T-helper 22 cell (primary cell): ENCODE measurements around the gene MRPS26.
"Not testable (repeated sequence)": the region's sequence is repeated elsewhere in the genome, so short reads cannot be mapped to it uniquely, and the experiment has no call there.

ENCODE experiments used
- DNase-seq: peaks from one replicate; pipeline ENCODE4 v3.0.0-alpha.2; 2020; ENCODE audit warnings: low read depth

Gene MRPS26

GRCh38 chr20:3074812-3075211 is 29.0 kb downstream of the MRPS26 start:
- no peak for DNase-seq

- DNase-seq, result not testable (repeated sequence)
Measured at GRCh38 chr20:3075315-3075714, 29.5 kb downstream of the MRPS26 start.

GRCh38 chr20:3077618-3078134 is 31.8 kb downstream of the MRPS26 start:
- no peak for DNase-seq

DNA sequence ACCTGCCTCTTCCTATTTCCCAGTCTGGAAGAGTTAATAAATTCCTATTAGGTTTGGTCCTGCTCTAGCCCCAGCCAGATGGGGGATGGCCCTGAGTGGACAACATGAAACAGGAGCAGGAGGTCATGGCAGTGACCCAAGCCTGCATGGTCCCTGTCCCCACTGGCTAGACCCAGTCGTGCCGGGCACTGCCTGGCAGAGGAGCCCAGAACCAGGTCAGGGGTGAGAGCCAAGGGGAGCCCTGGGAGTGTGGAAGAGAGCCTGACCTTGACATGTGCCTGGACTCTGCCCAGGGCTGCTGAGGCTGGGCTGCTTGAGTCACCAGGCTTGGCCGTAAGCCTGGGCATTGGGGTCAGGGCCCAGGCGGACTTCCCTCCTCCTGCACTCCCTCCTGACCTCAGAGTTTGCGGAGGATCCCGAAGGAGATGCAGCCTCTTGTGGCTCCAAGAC is 35.1 kb downstream of the MRPS26 start:
- no peak for DNase-seq

DNA sequence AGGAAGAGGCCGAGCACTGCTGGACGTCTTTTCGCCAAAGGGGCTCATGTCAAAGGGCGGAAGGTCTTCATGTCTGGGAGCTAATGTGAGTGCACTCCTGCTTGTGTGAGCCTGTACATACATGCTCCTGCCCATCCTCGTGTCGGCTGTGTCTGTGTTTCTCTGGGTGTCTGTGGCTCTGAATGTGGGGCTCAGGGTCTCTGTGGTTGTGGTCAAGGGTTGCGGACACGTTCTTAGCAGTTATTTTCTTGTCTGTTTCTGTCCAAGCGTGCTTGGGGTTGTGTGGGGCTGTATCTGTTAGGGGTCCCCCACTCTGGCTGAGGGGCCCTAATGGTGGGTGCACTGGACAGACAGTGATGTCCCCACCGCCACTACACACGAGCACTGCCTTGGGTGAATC is 35.8 kb downstream of the MRPS26 start:
- DNase-seq, result no peak

DNA sequence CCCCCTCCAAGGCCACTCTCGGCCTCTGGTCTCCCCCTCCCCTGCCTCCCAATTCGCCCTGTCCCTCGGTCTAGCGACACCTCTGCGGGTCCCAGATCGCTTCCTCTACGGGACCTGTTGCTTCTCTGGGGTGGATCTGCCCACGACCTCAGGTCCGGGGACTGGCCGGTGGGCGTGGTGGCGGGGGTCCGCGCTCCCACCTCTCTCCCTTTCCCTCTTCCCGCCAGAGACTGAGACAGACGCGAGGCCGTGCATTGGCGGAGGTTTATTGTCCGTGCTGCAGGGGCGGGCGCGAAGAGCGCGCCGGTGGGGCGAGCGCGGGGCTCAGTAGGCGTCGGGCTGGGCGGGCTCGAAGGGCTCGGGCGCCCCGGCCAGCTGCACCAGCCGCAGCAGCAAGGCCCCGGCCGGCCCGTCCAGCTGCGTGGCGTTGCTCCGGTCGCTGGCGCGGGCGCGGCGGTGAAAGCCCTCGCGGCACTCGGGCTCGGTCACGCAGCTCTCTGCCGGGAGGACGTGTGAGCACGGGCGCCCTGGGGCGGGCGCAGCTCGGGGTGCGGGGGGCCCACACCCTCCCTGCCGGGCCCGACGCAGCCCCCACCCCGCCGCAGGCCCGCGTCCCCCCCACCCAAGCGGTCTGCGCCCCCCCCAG is 36.6 kb downstream of the MRPS26 start:
- DNase-seq, result no peak

- DNase-seq, result no peak
Measured at GRCh38 chr20:3082955-3083952, 37.4 kb downstream of the MRPS26 start.

GRCh38 chr20:3084283-3084985 is 38.6 kb downstream of the MRPS26 start, which contains the start of gene AVP:
Gene AVP, minus strand, starts transcription at chr20:3084724. Its CDS starts 50 bp downstream, at chr20:3084674.
- DNase-seq, result no peak

GRCh38 chr20:3084986-3085360 is 39.1 kb downstream of the MRPS26 start:
- no peak for DNase-seq

DNA sequence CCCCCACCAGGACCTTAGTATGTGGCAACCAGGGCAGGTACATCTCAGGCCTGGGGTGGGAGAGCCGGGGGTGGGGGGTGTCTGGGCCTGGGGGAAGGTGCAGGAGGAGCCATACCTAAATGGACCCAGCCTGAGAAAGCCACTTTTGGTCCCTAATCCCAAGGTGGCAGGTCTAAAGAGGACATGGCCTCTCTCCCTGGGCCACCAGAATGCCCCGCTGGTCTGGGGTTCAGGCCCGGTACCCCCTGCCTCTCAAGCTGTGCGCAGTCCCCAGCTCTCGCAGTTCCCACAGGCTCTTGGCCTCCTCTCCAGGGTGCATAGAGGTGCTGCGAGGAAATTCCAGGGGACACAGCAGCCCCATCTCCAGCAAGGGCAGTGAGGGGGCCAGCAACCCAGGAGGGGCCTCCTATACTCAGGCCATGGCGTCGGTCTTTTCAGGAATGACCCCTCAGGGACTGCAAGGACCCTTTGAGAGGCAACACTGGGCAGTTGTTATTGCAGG is 39.8 kb downstream of the MRPS26 start:
- DNase-seq, result no peak

DNA sequence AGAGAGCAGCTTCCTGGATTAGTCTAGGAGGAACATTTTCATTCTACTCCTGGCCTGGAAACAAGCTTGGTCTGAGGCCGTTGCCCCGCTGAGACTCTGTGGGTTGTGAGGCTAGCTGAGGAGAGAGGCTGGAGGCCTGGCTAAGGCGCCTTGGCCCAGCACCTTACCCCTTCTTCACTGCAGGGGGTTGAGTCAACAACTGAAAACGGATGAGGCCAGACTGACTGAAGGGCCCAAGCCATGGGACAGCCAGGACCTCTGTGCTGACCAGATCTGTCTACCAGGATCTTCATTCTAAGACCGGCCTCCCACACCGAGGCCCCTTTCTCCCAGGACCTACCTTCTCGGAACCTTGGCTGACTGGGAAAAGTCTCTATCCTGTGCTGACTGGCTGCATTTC is 42.2 kb downstream of the MRPS26 start:
- no peak for DNase-seq

- no peak for DNase-seq
Measured at GRCh38 chr20:3090565-3090964, 44.7 kb downstream of the MRPS26 start.

DNA sequence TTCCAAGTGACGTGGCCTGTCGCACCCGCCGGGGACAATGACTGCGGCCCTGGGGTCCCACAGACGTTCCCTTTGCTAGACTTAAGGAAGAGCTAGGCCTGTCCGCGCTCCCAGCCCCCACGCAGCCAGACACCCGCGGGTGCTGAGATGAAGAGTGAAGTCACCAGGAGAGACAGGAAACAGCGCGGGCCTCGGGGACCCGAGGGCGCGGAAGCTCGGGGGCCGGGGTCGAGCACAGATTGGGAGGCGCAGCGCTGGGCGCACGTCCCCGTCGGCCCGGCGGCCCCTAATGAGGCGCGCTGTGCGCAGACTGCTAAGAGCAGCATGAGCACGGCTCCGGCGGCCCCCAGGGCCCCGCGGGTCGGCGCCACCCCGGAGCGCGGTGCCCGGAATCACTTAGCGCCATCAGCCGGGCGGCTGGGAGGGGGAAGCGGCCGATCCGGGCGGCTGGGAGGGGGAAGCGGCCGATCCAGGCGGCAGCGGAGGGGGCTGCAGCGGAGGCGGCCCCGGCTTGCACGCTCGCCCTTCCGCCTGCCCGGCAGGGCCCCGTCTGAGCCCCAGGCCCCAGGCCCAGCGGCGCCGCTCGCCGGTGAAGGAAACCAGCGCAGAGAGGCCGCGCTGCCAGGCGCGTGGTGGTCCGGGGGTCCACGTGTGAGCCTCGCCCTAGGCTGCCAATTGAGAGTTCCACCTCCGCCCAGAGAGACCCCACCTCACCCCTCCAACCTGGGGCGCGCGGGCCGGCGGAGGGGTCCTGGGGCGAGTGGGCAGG is 46.9 kb downstream of the MRPS26 start:
- no peak for DNase-seq

DNA sequence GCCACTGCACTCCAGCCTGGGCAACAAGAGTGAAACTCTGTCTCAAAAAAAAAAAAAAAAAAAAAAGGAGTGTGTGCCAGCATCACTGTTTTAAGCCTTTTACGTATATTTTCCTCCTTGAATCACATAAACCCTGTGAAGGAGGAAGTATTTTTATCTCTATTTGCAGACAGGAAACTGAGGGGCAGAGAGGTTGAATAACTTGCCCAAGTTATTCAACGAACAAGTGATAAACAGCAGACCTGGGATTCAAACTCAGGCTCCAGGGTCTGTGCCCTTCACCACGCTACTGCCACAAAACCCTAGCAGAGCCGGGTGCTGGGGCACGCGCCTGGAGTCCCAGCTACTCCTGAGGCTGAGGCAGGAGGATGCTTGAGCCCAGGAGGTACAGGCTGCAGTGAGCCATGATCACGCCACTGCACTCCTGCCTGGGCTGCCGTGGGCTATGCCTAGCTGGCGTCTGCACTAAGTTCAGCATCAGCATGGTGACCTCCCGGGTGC is 48.1 kb downstream of the MRPS26 start:
- no peak for DNase-seq

DNA sequence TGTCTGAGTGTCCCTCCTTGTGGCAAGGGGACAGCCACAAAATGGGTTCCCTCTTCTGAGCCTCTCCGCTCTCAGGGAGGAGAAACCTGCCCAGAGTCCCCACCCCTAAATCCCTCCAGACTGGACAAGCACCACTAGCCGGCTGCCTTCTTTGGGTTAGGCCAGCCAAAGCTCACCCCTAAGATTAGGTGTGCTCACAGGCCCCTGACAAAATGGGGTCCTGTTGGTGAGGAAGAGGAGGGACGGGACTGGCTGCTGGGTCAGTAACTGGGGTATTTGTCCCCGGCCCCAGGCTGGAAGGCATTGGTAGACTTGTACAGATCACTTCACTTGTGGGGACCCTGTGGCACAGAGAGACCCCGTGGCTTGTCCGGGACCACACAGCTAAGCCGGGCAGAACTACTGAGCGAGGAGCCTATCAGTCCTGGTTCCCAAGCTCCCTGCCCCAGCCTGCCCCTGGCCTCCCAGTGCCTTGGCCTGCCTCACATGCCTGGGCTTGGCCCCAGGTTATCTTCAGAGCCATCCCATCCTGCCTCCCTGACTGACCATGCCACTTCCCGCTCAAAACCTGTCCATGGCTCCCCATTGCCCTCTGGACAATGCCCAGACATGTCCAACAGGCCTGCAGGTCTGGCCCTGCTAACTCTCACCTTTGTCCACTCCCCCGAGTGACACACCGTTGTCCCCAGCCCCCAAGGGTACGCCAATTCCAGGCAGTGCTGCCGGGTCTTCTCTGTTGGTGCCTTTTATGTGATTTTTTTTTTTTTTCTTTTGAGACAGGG is 49.2 kb downstream of the MRPS26 start:
- no peak for DNase-seq
